ENCODE data around the gene SENP6. TPM values are rescaled to one million over a fixed set of nuclear protein-coding genes. Genes with fewer than 3 reads are reported as not detected.

The SENP6 gene
- total RNA-seq, 1 experiment from 2014 or later = 17.8 TPM

DNA sequence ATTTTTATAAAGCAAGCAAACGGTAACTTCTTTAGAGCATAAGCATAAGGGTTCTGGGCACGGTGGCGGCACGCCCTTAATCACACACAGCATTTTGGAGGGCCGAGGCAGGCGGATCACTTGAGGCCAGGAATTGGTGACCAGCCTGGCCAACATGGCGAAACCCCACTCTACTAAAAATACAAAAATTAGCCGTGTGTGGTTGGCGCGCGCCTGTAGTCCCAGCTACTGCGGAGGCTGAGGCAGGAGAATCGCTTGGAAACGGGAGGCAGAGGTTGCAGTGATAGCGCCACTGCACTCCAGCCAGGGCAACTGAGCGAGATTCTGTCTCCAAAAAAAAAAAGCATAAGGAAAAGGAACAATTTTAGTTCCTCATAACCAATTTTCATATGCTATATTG lies 2.6 kb downstream of the SENP6 start:
- no peak for DNase-seq (ENCODE audit: low read depth)
- in situ Hi-C loops (cut with HindIII; ENCODE audit: low pct_unique_long_range_greater_than_20kb, low sequenced_read_pairs) = no loop called here

DNA sequence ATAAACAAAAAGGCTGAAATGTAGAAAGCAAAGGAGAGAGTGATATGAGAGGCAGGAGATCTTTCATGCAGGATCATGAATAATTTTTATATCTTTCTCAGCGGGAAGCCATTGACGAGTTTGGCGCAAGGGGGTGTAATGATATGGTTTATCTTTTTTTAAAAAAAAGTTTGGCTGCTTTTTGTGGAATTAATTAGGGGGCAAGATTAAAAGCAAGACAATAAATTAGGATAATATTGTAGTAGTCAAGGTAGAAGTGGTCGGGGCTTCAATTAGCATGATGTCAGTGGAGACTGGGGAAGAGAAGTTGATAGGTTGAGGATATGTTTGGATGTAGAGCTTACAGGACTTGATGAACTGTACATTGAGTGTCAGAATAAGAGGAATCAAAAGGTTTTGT lies 4.0 kb downstream of the SENP6 start:
- in situ Hi-C loops (cut with HindIII; ENCODE audit: low pct_unique_long_range_greater_than_20kb, low sequenced_read_pairs) = no loop called here
- DNase-seq (ENCODE audit: low read depth) = no peak

DNA sequence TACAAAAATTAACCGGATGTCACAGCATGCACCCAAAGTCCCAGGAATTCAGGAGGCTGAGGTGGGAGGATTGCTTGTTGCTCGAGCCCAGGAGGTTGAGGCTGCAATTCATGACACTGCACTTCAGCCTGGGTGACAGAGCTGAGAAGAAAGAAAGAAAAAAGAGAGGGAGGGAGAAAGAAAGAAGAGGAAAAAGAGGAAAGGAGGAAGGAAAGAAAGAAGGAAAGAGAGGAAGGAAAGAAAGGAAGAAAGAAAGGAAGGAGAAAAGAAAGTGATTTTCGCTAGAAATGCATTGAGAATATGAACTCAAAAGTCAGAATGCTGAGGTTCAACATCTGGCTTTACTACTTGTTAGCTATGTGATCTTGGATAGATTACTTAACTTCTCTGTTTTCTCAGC lies 6.6 kb downstream of the SENP6 start:
- in situ Hi-C loops (cut with HindIII; ENCODE audit: low pct_unique_long_range_greater_than_20kb, low sequenced_read_pairs) = no loop called here
- no peak for DNase-seq (ENCODE audit: low read depth)

DNA sequence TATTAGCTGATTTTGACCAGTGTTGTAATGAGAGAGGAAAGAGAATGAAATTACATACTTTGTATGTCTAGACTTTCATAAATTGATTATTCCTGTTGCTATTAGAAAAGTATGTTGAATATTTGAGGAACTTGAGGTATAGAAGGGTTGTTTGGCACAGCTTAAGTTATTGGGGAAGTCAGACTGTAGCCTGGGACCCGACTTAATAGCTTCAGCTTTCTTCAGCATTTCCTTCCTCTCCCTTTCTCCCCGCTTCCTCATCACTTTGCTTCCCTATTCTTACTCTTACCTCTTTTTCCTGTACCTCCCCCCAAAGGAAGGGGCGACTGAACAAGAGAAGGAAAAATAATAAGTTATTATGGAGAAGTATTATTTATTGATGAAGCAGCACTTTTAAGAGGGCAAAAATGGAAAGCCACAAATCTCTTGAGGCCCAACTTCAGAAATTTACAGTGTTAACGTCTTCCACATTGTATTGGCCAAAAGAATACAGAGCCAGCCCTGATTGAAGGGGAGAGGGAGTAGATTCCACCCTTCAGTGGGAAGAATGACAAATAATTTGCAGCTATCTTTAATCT lies 7.4 kb downstream of the SENP6 start:
- no peak for DNase-seq (ENCODE audit: low read depth)
- in situ Hi-C loops (cut with HindIII; ENCODE audit: low pct_unique_long_range_greater_than_20kb, low sequenced_read_pairs) = no loop called here

DNA sequence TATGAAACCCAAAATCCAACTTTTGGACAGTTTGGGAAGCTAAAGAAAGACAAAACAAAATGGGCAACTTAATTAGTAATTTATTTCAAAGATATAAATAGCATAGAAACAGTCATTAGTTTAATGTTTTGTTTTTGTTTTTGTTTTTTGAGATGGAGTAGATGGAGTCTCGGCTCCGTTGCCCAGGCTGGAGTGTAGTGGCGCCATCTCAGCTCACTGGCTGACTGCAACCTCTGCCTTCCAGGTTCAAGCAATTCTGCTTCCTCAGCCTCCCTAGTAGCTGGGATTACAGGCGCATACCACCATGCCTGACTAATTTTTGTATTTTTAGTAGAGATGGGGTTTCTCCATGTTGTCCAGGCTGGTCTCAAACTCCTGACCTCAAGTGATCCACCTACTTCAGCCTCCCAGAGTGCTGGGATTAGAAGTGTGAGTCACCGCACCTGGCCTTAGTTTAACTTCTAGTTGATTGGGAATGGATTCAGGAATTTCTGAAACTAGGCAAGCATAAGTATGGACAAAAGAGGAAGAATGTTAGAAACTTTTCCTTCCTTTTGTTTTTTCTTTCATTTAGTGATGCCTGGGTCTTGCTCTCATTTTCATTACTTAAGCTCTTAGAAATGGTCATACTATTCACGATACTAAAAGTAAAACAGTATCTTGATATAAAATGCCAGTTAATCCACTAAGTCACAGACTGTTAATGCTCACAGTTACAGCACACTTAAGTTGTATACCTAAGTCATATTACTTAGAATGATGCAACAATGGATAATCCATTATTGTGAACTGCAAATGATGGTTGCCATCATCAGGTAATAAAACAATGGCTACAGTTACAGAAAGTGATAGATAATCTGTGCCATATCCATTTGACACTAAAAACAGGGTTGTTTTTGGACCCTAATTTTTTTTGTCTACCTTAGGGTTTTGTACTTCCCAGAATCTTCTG lies 8.2 kb downstream of the SENP6 start:
- in situ Hi-C loops (cut with HindIII; ENCODE audit: low pct_unique_long_range_greater_than_20kb, low sequenced_read_pairs) = no loop called here
- DNase-seq (ENCODE audit: low read depth) = no peak

DNA sequence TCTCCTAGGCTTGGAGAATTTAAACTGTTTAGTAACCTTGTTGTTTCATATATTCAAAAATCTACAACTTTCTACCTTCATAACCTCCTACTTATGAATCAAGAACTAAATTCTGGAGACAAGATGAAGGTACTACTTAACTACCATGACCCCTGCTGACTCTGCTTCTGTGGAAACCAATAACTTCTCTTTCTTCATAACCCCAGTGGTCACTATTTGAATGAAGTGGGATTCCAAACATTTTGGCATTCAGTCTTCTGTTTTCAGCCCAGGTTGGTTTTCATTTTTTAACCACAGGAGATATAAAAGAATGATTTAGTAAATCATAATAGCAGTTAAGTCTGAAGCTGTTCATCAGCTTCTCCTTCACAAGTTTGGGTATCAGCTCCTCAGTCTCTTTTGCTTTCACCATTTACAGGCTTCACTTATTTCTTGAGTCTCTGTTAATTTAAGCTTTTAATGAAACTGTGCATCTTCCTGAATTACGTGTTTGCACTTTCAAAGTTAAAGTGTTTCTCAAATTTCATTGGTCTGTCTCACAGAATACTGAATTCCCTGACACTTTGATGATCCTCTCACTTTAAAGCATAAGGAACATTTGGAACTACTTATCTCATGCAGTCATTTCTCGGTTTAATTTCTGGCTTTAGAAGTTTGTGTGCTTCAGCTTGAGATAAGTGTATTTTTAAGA lies 9.5 kb downstream of the SENP6 start:
- in situ Hi-C loops (cut with HindIII; ENCODE audit: low pct_unique_long_range_greater_than_20kb, low sequenced_read_pairs) = no loop called here
- no peak for DNase-seq (ENCODE audit: low read depth)

DNA sequence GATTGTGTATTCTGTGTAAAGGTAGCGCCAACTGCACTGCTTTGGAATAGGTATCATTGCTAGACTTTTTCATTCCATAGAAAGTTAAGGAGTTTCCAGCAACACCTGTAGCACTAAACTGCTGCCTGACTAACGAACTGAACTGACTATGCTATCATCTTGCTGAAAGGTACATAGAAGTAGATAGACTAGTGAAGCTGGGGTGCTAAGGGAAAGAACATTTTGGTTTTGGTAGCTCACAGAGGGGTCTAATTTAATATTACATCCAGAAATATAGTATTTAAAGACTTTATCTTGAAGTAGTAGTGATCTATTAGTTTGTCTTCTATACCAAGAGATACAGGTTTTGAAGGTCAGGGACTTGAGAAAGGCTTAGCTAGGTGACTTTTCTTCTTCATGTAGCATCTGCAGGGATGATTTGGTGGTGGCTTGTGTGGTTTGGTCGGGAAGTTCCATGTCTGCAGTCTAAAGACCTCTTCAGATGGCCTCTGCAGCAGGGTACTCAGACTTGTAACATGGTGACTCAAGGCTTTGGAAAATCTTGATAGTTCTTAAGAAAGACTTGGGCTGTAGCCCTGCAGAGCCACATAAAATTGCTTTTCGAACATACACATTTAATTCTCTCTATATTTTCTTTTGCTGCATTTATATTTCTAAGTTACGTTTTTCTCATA lies 10.2 kb downstream of the SENP6 start:
- DNase-seq (ENCODE audit: low read depth) = no peak
- in situ Hi-C loops (cut with HindIII; ENCODE audit: low pct_unique_long_range_greater_than_20kb, low sequenced_read_pairs) = no loop called here

DNA sequence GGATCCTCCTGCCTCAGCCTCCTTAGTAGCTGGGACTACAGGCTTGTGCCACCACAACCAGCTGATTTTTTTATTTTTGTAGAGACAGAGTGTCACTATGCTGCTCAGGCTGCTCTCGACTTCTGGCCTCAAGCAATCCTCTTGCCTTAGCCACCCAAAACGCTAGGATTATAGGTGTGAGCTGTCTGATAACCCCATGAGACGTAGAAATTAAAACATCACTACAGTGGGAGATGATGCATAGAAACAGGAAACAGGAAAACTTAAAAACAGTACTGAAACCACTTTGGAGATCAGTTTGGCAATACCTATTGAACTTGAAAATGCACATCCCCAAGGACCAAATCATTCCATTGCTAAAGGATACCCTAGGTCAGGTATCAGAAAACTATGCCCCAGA lies 10.8 kb downstream of the SENP6 start:
- in situ Hi-C loops (cut with HindIII; ENCODE audit: low pct_unique_long_range_greater_than_20kb, low sequenced_read_pairs) = no loop called here
- DNase-seq (ENCODE audit: low read depth) = no peak

DNA sequence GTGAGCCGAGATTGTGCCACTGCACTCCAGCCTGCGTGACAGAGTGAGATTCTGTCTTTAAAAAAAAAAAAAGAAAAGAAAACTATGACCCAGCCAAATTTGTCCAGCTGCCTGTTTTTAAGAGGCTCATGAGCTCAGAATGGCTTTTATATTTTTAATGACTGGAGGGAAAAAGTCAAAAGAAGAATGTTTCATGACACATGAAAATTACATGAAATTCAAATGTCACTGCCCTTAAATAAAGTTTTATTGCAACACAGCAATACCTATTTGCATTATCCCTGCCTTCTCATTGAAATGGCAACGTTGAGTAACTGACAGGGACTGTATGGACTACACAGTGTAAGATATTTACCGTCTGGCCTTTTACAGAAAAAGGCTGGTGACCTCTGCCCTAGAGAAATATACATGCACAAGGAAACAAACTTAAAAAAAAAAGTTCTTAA lies 11.4 kb downstream of the SENP6 start:
- DNase-seq (ENCODE audit: low read depth) = no peak
- in situ Hi-C loops (cut with HindIII; ENCODE audit: low pct_unique_long_range_greater_than_20kb, low sequenced_read_pairs) = no loop called here

DNA sequence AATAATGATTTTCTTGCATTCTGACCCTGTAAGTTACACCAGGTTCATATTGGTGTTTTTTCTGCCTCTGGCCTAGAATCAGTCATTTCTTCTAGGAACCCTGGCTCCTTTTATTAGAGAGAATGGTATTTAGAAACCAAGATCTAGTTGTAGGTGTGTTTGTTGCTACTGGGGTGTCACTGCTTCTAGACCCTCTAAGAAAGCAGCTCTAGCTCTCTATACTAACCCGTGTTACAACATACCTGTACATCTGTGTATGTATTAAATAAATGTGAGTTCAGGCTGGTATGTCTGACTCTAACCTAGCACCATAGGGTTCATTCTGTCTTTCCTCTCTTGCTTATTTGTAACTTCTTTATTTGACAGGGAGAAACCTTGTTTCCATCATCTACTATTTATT lies 16.8 kb downstream of the SENP6 start:
- in situ Hi-C loops (cut with HindIII; ENCODE audit: low pct_unique_long_range_greater_than_20kb, low sequenced_read_pairs) = no loop called here
- DNase-seq (ENCODE audit: low read depth) = no peak

DNA sequence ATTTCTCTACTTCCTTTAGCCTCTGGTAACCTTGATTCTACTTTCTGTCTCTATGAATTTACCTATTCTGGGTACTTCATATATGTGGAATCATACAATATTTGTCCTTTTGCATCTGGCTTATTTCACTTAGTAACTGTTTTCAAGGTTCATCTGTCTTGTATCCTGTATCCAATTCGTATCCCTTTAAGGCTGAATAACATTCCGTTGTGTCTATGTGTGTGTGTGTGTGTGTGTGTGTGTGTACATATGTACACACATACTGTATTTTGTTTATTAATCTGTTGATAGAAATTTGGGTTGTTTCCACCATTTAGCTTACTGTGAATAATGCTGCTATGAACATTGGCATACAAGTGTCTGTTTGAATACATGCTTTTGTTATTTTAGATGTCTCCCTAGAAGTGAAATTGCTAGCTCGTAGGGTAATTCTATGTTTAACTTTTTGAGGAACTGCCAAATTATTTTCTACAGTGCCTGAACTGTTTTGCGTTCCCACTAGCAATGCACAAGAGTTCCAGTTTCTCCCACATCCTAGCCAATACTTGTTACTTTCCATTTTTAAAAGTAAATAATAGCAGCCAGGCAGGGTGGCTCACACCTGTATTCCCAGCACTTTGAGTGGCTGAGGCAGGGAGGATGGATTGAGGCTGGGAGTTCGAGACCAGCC lies 17.7 kb downstream of the SENP6 start:
- in situ Hi-C loops (cut with HindIII; ENCODE audit: low pct_unique_long_range_greater_than_20kb, low sequenced_read_pairs) = no loop called here
- no peak for DNase-seq (ENCODE audit: low read depth)

DNA sequence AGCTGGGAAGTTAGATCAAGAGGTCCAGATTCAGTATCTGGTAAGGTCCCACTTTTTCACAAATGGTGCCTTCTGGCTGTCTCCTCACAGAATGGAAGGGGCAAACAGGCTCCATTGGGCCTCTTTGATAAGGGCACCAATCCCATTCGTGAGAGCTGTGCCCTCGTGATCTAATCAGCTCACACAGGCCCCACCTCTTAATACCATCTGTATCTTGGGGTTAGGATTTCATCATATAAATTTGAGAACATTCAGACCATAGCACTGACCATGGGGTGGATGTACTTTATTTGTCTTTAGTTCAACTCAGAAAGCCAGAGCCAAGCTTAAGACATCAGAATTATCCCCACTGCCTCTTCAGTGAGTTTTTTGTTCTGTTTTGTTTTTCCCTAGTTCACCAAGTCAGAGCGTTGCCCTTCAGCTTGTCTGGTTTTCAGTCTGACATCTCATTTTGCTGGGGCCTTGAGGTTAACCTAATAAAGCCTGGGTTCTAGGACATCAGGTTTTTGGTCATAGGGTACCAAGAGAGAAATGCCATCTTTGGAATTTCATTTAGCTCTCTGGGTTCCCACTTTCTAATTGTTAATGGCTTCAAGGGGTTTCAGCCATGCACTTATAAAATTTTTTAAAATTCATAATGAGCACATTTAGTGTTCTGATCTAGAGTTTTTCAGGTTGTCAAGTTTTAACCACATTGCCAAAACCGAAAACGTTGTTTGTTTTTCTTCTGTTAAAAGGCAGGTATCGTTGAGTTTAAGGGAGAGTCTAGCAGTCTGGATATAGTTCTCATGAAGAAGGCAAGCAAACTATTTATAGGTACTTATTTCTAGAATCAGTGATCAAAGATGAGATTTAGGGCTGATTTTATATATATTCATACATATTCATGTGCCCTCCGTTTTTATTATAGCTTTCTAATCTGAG lies 19.0 kb downstream of the SENP6 start:
- in situ Hi-C loops (cut with HindIII; ENCODE audit: low pct_unique_long_range_greater_than_20kb, low sequenced_read_pairs) = no loop called here
- DNase-seq (ENCODE audit: low read depth) = no peak

DNA sequence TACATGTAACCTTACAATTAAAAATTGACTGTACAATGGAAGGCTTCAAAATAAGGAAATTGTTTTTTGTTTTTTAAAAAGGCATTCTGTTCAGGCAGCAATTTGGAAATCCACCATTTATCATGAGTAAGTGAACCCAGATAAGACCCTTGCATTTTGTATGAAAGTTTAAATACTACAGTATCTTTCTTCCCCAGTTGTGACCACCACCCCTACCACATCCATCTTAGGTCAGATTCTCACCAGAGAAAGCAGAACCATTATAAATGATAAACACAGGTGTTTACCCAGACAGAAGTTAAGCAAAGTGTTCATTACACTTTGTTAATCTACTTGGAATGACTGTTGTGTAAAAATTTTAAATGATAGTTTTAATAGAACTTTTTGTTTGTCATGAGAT lies 20.2 kb downstream of the SENP6 start:
- in situ Hi-C loops (cut with HindIII; ENCODE audit: low pct_unique_long_range_greater_than_20kb, low sequenced_read_pairs) = no loop called here
- no peak for DNase-seq (ENCODE audit: low read depth)

DNA sequence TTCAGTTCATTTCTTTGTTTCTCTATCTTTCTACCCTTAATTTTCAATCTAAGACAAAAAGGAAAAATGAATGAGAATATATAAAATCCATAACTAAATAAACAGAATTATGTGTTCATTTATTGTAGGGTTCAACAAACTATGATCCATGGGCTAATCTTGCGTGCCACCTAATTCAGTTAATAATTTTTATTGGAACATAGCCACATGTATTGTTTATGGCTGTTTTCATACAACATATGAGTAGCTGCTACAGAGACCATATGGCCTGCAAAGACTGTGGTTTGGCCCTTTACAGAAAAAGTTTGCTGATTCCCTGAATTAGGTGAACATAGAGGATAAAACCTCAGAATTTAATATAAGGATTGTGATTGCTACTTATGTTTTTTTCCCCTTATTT lies 21.8 kb downstream of the SENP6 start:
- no peak for DNase-seq (ENCODE audit: low read depth)
- in situ Hi-C loops (cut with HindIII; ENCODE audit: low pct_unique_long_range_greater_than_20kb, low sequenced_read_pairs) = no loop called here

DNA sequence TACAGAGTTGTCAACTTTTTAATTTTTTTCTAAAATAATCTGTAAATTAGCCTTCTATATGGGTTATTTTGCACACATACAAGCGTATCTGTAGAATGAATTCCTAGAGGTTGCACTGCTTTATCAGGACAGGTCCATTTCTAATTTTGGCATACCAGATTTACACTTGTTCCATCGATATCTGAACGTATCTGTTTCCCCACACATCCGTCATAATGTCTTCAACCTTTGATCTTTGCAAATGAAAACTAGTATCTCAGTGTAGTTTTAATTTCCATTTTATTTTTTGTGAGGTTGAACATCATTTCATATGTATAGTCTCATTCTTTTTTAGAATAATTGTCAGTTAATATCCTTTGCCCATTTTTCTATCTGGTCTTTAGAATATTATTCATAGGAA lies 22.7 kb downstream of the SENP6 start:
- no peak for DNase-seq (ENCODE audit: low read depth)
- in situ Hi-C loops (cut with HindIII; ENCODE audit: low pct_unique_long_range_greater_than_20kb, low sequenced_read_pairs) = no loop called here

DNA sequence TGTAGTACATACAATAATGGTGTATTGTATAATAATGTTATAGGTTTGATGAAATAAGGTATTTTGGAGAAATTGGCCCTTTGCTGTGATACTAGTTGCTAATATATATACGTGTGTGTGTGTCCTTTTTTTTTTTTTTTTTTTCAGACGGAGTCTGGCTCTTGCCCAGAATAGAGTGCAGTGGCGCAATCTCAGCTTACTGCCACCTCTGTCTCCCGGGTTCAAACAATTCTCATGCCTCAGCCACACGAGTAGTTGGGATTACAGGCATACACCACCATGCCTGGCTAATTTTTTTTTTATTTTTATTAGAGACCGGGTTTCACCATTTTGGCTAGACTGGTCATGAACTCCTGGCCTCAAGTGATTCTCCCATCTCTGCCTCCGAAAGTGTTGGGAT lies 23.3 kb downstream of the SENP6 start:
- in situ Hi-C loops (cut with HindIII; ENCODE audit: low pct_unique_long_range_greater_than_20kb, low sequenced_read_pairs) = no loop called here

DNA sequence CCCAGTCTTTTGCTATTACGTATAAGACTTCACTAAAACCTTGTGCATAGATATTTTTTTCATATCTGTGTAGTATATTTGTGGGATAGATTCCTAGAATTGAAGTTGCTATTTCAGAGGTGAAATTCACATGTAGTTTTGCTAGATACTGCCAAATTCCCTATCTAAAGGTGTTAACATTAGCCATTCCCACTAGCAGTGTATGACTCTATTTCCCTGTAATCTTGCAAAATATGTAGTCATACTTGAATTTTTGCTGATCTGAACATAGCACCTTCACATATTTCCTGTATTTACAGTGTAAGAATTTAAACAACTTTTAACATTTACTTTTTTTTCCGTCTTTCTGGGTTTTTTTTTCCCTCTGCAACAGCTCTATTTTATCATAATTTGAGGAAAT lies 24.9 kb downstream of the SENP6 start:
- no peak for DNase-seq (ENCODE audit: low read depth)
- in situ Hi-C loops (cut with HindIII; ENCODE audit: low pct_unique_long_range_greater_than_20kb, low sequenced_read_pairs) = no loop called here

More for the DNA sequence above, 23.3 kb downstream of the SENP6 start:
- no peak for DNase-seq (ENCODE audit: low read depth)
